Muscle of leg (tissue), 11 donors: Measurements from ENCODE around the gene NDOR1. TPM values are rescaled to one million over a fixed set of nuclear protein-coding genes. Genes with fewer than 3 reads are reported as not detected.

Experiments used
- DNase-seq: peaks from one replicate; pipeline ENCODE4 v3.0.0; 2013
- H3K27ac ChIP-seq: one replicate; pipeline ENCODE4 v1.5.1; 2013; ENCODE audit warnings: mild to moderate bottlenecking, low read length, control low read depth
- H3K27me3 ChIP-seq: one replicate; pipeline ENCODE4 v1.6.1; 2013; ENCODE audit warnings: low read length; ENCODE audit not compliant: control insufficient read depth, insufficient read depth
- H3K36me3 ChIP-seq: one replicate; pipeline ENCODE4 v1.6.1; 2013; ENCODE audit warnings: low read length; ENCODE audit not compliant: control insufficient read depth, insufficient read depth
- H3K4me1 ChIP-seq: one replicate; pipeline ENCODE4 v1.6.1; 2013; ENCODE audit warnings: low read length; ENCODE audit not compliant: control insufficient read depth, insufficient read depth
- H3K4me3 ChIP-seq: one replicate; pipeline ENCODE4 v1.5.1; 2013; ENCODE audit warnings: low read length, control low read depth
- H3K9me3 ChIP-seq: replicated peaks from 2 replicates; pipeline ENCODE4 v1.6.1; 2013; ENCODE audit warnings: low read depth, low read length; ENCODE audit not compliant: control insufficient read depth
- WGBS: methylation state at CpG from one replicate; pipeline ENCODE4 v1.1.5; 2013; ENCODE audit warnings: missing lambda C conversion rate; ENCODE audit not compliant: insufficient coverage; 5-methylcytosine and 5-hydroxymethylcytosine counted together
- polyA plus RNA-seq, 8 donors: library from polyadenylated mRNA; unstranded; fragments of 120-200 nt; gene quantifications; one replicate each; pipeline versions ENCODE4 v1.2.1 to v1.2.3, GENCODE V29; 2013; ENCODE audit warnings: inconsistent platforms in 1 of 8, low replicate concordance in 1 of 8; ENCODE audit not compliant: insufficient read length in 8 of 8, insufficient read depth in 1 of 8
- total RNA-seq: library from RNA; stranded (reverse); fragments of 120-200 nt; gene quantifications from one replicate; pipeline ENCODE4 v1.2.4, GENCODE V29; 2013

Gene NDOR1
- total and polyA plus RNA-seq, 9 donors: 3.1 to 10.8 (median 8.0) TPM

GRCh38 chr9:137214620-137215019 lies 9.1 kb downstream of the NDOR1 start:
- Histone ChIP-seq H3K4me3 (no peak overlapping the region), H3K27ac (no peak overlapping the region), H3K9me3 (no peaks in the 10 kb centered on the region), H3K36me3 (peaks cover 25% of the 10 kb centered on the region), H3K4me1 (peaks cover 4% of the 10 kb centered on the region), H3K27me3 (no peaks in the 10 kb centered on the region)
- 89% methylated on average over 15 of the region's 19 CpGs for WGBS
- no peak for DNase-seq

- H3K36me3 ChIP-seq: peaks cover 22% of the 10 kb centered on the region
- no peak overlapping the region for H3K4me3 ChIP-seq
- no peaks in the 10 kb centered on the region for H3K9me3 ChIP-seq
- H3K27ac ChIP-seq: no peak overlapping the region
- H3K4me1 ChIP-seq: peaks cover 6% of the 10 kb centered on the region
- H3K27me3 ChIP-seq: no peaks in the 10 kb centered on the region
- no peak for DNase-seq
- 91% methylated on average over 20 of the region's 22 CpGs for WGBS
Observed at GRCh38 chr9:137215196-137215986, 9.9 kb downstream of the NDOR1 start.

- Histone ChIP-seq H3K9me3 (no peaks in the 10 kb centered on the region), H3K4me1 (peaks cover 6% of the 10 kb centered on the region), H3K4me3 (no peak overlapping the region), H3K27ac (no peak overlapping the region), H3K27me3 (no peaks in the 10 kb centered on the region), H3K36me3 (peaks cover 22% of the 10 kb centered on the region)
- no peak for DNase-seq
- 88% methylated on average over 30 of the region's 30 CpGs for WGBS
Observed at GRCh38 chr9:137216188-137216965, 10.9 kb downstream of the NDOR1 start.

GRCh38 chr9:137217276-137218211 lies 12.0 kb downstream of the NDOR1 start:
- Histone ChIP-seq H3K4me1 (peaks cover 12% of the 10 kb centered on the region), H3K27me3 (peaks cover 3% of the 10 kb centered on the region), H3K27ac (no peak overlapping the region), H3K9me3 (no peaks in the 10 kb centered on the region), H3K4me3 (no peak overlapping the region), H3K36me3 (peaks cover 22% of the 10 kb centered on the region)
- 58% methylated on average over 35 of the region's 36 CpGs for WGBS
- DNase-seq: no peak

- WGBS: 91% methylated on average over 30 of the region's 30 CpGs
- Histone ChIP-seq H3K27ac (no peak overlapping the region), H3K9me3 (no peaks in the 10 kb centered on the region), H3K4me3 (no peak overlapping the region), H3K36me3 (peaks cover 22% of the 10 kb centered on the region), H3K27me3 (peaks cover 3% of the 10 kb centered on the region), H3K4me1 (peaks cover 18% of the 10 kb centered on the region)
- DNase-seq: no peak
Observed at GRCh38 chr9:137218212-137218753, 12.8 kb downstream of the NDOR1 start.

GRCh38 chr9:137218754-137219271 lies 13.3 kb downstream of the NDOR1 start:
- Histone ChIP-seq H3K27me3 (peaks cover 3% of the 10 kb centered on the region), H3K4me3 (no peak overlapping the region), H3K4me1 (peaks cover 20% of the 10 kb centered on the region), H3K36me3 (peaks cover 22% of the 10 kb centered on the region), H3K9me3 (no peaks in the 10 kb centered on the region), H3K27ac (no peak overlapping the region)
- WGBS: 75% methylated on average over 9 of the region's 12 CpGs
- no peak for DNase-seq

- no peak overlapping the region for H3K27ac ChIP-seq
- DNase-seq: no peak
- H3K27me3 ChIP-seq: peaks cover 3% of the 10 kb centered on the region
- no peaks in the 10 kb centered on the region for H3K9me3 ChIP-seq
- peaks cover 24% of the 10 kb centered on the region for H3K4me1 ChIP-seq
- H3K36me3 ChIP-seq: peaks cover 16% of the 10 kb centered on the region
- WGBS: 88% methylated on average over 10 of the region's 10 CpGs
- no peak overlapping the region for H3K4me3 ChIP-seq
Observed at GRCh38 chr9:137219757-137220316, 14.3 kb downstream of the NDOR1 start.

GRCh38 chr9:137220317-137221094 lies 15.0 kb downstream of the NDOR1 start:
- WGBS: 85% methylated on average over 51 of the region's 52 CpGs
- Histone ChIP-seq H3K4me1 (peaks cover 28% of the 10 kb centered on the region), H3K27ac (no peak overlapping the region), H3K36me3 (peaks cover 12% of the 10 kb centered on the region), H3K4me3 (no peak overlapping the region), H3K9me3 (no peaks in the 10 kb centered on the region), H3K27me3 (peaks cover 3% of the 10 kb centered on the region)
- DNase-seq: no peak

GRCh38 chr9:137221095-137221505 lies 15.6 kb downstream of the NDOR1 start:
- no peak for DNase-seq
- WGBS: 74% methylated on average over 3 of the region's 14 CpGs

More at GRCh38 chr9:137221095-137221505, 15.6 kb downstream of the NDOR1 start:
- no peaks in the 10 kb centered on the region for H3K9me3 ChIP-seq
- peaks cover 6% of the 10 kb centered on the region for H3K36me3 ChIP-seq
- H3K4me3 ChIP-seq: no peak overlapping the region
- no peak overlapping the region for H3K27ac ChIP-seq
- peaks cover 3% of the 10 kb centered on the region for H3K27me3 ChIP-seq
- peaks cover 28% of the 10 kb centered on the region for H3K4me1 ChIP-seq
